Hematopoietic multipotent progenitor cell treated with erythropoietin and hydrocortisone succinate and interleukin-3 and kit ligand, for 15 days (in vitro differentiated cells): ENCODE data around the gene EIF2B5.
"Not testable (repeated sequence)": the region's sequence is repeated elsewhere in the genome, so short reads cannot be mapped to it uniquely, and the experiment has no call there.

ENCODE experiments used
- DNase-seq: peaks from one replicate; pipeline ENCODE4 v3.0.0-alpha.2; 2015; ENCODE audit warnings: low spot score

EIF2B5 gene

DNA sequence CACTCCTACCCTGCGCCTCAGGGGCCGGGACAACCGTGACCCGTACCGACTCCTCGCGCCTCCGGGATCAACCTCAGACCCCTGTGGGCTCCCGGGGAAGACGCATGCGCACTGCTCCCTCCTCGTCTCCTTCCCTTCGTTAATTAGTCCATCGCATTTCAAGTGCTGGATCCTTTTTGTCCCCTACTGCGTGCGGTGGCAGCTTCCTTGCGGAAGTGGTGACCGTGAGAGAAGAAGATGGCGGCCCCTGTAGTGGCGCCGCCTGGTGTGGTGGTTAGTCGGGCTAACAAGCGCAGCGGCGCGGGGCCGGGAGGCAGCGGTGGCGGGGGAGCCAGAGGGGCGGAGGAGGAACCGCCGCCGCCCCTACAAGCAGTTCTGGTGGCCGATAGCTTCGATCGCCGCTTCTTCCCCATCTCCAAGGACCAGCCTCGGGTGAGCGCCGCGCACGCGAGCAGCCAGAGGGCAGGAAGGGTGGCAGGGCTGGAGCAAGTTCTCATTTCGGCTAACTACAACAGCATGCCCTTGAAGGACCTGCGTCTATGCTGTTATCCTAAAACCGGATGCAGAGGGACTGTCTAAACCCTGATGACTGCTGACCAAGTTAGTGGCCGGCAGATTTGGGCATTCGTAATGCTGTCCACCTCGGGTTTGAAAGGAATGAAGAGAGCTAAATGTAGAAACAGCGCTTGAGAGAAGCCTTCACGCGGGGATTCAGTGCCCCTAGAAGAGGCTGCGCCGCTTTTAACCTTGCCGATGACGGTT is at the start of gene EIF2B5:
Gene EIF2B5, plus strand, starts transcription at position 210 of the 762 bp plus-strand sequence. Its CDS starts 28 bp downstream, at position 238.
- DNase-seq, result peak; percentile 85

- DNase-seq, result no peak
Observed at GRCh38 chr3:184085389-184085852, 49.7 kb upstream of the EIF2B5 start.

GRCh38 chr3:184092199-184092598 is 43.0 kb upstream of the EIF2B5 start:
- DNase-seq, result no peak

GRCh38 chr3:184096811-184097383 is 38.3 kb upstream of the EIF2B5 start, which contains the start of gene HTR3E:
Gene HTR3E, plus strand, starts transcription at chr3:184097064. Its CDS starts 466 bp downstream, at chr3:184097530.
- no peak for DNase-seq

- no peak for DNase-seq
Observed at GRCh38 chr3:184097556-184097955, 37.6 kb upstream of the EIF2B5 start.

GRCh38 chr3:184099806-184100686 is 35.1 kb upstream of the EIF2B5 start:
- no peak for DNase-seq

DNA sequence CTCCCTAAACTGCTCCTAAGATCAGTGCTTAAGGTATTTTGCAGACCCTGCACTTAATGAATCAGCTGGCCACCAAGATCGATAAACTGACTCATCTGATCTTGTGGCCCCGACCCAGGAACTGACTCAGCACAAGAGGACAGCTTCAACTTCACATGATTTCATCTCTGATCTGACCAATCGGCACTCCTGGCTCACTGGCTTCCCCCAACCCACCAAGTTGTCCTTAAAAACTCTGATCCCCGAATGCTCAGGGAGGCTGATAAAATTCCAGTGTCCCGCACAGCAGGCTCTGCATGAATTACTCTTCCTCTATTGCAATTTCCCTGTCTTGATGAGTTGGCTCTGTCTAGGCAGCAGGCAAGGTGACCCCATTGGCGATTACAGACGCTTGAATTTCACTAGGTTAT is 24.8 kb upstream of the EIF2B5 start:
- no peak for DNase-seq

DNA sequence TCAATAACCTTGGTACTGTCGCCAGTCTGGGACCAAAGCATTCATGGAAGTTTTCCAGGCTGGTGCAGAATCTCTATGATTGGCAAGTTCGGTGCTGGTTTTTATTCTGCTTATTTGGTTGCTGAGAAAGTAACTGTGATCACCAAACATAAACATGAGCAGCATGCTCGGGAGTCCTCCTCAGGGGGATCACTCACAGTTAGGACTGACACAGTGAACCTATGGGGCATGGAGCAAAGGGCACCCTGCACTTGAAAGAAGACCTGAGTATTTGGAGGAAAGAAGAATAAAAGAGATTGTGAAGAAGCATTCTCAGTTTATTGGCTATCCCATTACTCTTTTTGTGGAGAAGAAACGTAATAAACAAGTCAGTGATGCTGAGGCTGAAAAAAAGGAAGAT is 19.1 kb upstream of the EIF2B5 start:
- no peak for DNase-seq

- peak; percentile 37 for DNase-seq
Observed at GRCh38 chr3:184117636-184118035, 17.5 kb upstream of the EIF2B5 start.

DNA sequence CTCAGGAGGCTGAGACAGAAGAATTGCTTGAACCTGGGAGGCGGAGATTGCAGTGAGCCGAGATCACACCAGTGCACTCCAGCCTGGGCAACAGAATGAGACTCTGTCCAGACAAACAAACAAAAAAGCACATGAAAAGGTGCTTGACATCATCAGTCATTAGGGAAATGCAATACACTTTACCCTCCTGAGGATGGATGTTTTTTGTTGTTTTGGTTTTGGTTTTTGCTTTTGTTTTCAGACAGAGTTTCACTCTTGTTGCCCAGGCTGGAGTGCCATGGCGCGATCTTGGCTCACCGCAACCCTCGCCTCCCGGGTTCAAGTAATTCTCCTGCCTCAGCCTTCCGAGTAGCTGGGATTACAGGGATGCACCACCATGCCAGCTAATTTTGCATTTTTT is 14.1 kb upstream of the EIF2B5 start:
- not testable (repeated sequence) for DNase-seq

DNA sequence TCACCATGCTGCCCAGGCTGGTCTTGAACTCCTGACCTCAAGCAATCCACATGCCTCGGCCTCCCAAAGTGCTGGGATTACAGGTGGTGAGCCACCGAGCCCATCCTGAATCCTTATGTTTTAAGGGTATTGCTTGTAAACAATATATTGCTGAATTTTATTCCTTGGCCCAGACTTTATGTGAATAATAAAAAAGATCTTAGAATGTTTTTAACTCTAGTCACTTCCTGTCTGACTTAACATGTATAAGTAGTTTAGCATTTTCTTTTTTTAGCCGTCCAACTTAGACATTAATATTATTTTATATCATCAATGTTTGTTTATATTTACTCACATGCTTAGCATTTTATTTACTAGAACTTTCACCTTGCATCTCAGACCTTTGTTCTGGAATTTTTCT is 9.2 kb upstream of the EIF2B5 start:
- DNase-seq, result no peak

DNA sequence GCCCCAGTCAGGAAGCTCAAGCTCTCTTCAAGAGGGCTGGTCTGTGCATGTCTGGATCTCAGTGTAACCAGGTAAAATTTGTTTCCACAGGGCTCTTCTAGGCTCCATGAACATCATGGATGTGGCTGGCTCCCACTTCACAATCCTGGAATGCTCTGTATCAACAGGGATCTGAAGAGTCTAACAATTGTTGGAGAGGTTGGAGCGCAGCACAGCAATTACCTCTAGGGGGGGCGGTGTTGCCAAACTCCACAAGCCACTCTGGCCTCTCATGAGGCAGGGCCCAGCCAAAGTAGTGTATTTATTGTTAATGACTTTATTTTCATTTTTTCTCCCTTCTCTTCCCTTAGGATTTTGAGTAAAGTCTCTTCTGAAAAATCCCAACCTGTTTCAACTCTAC is 6.1 kb upstream of the EIF2B5 start:
- peak; percentile 39 for DNase-seq

- no peak for DNase-seq
Observed at GRCh38 chr3:184132945-184133344, 2.2 kb upstream of the EIF2B5 start.

GRCh38 chr3:184133840-184134745 is 1.1 kb upstream of the EIF2B5 start:
- peak; percentile 21 for DNase-seq

DNA sequence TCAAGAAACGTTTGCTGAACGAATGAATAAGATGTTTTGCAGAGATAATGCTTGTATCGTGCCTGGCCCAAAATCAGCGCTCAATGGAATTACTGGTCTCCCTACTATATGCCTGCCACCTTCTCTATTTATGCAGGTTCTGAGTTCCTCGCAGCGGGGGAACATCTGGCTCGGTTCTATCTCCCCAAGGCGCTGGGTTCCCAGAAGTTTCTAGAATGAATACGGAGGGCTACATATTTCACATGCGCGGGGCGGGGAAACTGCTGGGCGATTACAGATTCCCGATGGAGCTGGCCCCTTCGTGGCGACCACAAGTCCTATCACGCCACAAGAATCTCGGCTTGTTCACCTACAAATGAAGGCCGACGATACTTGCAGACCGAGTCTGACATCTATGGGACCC is 411 bp upstream of the EIF2B5 start:
- DNase-seq, result peak; percentile 26

GRCh38 chr3:184135911-184136260 is 728 bp downstream of the EIF2B5 start:
- DNase-seq, result no peak

- no peak for DNase-seq
Observed at GRCh38 chr3:184140436-184140835, 5.3 kb downstream of the EIF2B5 start.

GRCh38 chr3:184142199-184142598 is 7.0 kb downstream of the EIF2B5 start:
- no peak for DNase-seq

DNA sequence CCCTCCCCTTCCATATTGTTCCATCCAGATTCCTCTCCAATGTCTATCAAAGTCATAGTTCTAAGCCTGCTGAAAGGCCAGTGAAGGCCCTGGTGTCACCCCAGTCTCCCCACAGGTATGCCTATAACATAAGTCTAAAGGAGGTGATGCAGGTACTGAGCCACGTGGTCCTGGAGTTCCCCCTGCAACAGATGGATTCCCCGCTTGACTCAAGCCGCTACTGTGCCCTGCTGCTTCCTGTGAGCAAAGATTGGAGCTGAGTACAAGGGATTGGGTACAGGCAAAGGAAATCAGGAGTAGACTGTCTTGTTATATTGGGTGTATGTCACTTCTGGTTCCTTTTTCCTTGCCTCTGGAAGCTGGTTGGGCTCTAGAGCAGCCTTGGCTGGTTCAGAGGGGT is 8.2 kb downstream of the EIF2B5 start:
- no peak for DNase-seq

- DNase-seq, result no peak
Observed at GRCh38 chr3:184144505-184144904, 9.3 kb downstream of the EIF2B5 start.

GRCh38 chr3:184145111-184145524 is 10.0 kb downstream of the EIF2B5 start:
- DNase-seq, result peak; percentile 60
